Activated effector memory CD4-positive, alpha-beta T cell treated with anti-CD3 and anti-CD28 coated beads, Interleukin-2, amount 50 U/mL, for 16 hours (primary cell): ENCODE results near the gene SIRPD.
"Not testable (repeated sequence)": the region's sequence is repeated elsewhere in the genome, so short reads cannot be mapped to it uniquely, and the experiment has no call there.

Experiments
- DNase-seq: peaks from one replicate; pipeline ENCODE4 v3.0.0-alpha.2; 2020

The SIRPD gene

DNA sequence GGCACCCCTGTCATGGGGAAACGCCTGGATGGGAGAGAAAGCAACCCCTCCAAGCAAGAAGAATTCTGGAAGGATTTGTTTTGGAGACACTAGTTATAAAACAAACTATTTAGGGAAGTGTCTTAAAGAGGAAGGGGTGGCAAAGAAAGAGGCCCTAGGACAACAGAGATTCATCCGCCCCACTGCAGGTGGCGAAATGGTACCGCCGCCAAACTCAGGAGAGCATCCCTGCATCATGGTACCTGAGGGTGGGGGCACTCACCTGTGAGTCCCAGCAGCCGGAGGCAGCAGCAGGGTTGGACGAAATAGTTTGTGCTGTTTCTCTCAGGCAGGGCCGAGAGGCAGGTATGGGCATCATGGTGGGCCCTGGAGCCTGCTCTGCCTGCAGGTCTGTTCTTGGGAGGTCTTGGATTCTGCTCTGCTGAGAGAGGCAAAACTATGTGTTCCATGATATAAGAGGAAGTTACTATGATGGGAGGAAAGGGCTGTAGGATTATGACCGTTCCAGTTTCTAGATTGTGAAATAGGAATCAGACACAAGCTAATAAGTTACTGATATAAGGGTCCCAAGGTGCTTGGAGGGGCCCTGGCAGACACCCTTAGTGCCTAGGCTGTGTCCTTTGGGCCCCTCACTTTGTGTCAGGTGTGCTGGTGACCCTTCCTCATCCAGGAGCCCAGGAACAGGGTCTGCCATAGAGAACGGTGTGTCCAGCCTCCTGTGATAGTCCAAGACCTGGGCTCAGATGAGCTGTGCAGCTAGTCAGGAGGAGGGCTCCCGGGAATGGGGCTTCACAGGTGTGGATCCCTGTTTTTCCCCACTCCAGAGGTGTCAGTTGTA is 20.4 kb downstream of the SIRPD start:
- no peak for DNase-seq

DNA sequence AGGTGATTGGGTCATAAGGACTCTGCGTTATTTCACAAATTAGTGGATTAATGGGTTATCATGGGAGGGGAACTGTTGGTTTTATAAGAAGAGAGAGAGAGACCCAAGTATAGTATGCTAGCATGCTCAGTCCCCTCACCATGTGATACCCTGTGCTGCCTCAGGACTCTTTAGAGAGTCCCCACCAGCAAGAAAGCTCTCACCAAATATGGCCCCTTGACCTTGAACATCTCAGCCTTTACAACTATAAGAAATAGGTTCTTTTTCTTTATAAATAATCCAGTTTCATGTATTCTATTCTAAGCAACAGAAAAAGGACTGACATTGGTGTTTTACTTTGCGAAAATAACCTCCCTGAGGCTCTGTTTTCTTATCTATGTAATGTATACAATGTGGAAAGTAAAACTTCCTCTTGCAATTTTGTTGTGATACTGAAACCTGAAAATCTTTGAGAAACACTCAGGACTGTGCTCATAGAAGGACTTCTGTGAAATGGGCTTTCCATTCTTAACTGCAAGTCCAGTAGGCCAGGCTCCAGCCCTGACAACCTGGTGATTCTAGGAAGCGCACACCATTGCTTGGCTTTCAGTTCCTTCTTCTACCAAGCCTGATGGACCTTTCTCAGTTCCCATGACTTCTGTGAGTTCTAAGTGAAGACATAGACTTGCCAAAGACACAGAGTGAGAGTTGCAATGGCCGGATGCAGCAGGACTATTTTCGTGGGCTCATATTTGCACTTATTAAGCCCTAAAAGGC is 21.9 kb downstream of the SIRPD start:
- no peak for DNase-seq

DNA sequence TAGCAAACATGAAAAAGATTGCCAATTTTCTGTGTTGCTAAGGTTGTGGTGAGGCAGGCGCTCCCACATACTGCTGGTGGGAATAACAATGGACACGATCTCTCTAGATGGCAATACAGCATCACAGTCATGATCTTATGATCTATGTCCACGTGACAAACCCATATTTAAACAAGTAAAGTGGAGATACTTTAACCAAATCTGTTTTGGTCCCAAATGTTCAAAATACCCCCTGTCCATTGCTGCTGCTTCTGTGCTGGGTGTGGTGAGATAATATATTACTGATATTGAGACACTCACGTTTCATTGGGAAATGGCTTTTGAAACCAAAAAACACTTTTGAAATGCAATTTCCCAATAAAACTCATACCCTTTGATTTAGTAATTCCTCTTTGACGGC is 23.0 kb downstream of the SIRPD start:
- DNase-seq, result no peak

DNA sequence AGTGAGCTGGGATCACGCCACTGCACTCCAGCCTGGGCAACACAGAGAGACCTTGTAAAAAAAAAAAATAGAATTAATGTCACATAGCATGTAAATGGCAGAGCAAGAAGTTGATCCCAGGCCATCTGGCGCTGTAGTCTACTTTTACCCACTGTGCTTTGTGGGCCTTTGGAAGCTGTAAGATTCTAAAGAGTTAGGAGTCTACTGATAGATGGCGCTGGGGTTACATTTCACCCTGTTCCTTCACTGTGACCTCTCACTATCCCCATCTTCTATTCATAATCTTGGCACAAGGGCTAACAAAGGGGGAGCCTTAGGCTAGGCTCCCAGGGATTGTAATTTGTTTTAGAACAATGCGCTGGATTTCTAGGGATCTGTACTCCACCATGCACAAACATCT is 24.4 kb downstream of the SIRPD start:
- DNase-seq, result no peak

DNA sequence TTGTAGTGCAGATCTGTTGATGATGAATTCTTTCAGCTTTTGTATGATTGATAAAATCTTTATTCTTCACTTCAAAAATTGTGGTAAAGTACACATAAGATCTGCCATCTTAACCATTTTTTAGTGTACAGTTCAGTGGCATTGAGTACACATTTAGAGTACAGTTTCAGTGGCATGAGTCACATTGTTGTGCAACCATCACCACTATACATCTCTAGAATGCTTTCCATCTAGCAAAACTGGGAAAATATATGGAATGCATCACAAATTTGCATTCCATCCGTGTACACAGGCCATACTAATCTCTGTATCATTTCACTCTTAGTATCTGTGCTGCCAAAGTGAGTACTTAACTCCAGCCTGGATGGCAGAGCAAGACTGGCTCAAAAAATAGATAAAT is 28.7 kb downstream of the SIRPD start:
- no peak for DNase-seq

DNA sequence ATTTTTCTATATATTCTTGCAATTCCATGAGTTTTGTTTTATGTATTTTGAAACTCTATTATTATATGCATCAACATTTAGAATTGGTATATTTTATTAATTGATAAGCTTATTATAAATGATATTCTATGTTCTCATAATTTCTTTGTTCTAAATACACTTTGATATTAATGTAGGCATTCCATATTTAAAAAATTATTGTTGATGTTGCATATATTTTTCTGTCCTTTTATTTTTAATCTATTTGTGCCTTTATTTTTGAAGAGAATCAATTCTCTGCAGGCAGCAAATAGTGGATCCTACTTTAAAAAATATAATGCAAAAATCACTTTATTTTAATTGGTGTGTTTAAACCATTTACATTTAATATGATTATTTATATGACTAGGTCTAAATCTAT is 29.6 kb downstream of the SIRPD start:
- no peak for DNase-seq

DNA sequence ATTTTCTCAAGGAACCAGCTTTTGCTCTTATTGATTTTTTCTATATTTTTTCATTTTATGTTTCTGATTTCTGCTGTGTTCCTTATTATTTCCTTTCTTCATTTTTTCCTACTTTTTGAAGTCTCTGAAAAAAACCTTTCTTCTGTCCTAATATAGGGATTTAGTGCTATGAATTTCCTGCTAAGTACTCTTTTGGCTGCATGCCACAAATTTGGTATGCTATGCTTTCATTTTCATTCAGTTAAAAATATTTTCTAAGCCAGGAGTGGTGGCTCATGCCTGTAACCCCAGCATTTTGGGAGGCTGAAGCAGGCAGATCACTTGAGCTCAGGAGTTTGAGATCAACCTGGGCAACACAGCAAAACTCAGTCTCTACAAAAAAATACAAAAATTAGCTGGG is 30.6 kb downstream of the SIRPD start:
- no peak for DNase-seq

DNA sequence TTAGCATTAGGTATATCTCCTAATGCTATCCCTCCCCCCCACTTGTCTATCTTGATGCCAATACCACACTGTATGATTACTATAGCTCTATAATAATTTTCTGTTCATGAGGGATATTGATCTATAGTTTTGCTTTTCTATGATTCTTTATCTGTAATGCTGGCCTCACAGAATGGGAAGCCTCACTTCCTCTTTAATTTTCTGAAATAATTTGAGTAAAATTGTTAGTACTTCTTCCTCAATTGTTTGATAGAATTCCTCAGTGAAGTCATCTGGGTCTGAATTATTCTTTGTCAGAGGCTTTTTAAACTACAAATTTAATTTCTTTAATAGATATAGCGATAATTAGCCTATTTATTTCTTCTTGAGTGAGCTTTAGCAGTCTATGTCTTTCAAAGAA is 31.2 kb downstream of the SIRPD start:
- DNase-seq, result no peak

DNA sequence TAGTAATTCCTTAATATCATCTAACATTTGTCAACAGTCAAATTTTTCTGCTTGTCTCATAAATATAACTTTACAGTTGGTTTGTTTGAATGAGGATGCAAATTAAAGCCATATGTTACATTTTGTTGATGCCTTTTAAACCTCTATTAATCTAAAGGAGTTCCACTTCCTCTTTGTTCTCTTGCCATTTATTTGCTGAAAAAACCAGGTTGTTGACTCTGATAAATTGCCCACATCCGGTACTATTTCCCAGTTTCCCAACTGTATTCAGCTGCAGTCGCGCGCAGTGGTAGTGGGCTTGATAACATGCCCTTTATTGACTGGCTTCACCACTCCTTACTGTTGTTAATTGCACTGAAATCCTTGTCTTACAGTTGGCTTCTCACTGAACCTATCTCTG is 33.5 kb downstream of the SIRPD start:
- no peak for DNase-seq

DNA sequence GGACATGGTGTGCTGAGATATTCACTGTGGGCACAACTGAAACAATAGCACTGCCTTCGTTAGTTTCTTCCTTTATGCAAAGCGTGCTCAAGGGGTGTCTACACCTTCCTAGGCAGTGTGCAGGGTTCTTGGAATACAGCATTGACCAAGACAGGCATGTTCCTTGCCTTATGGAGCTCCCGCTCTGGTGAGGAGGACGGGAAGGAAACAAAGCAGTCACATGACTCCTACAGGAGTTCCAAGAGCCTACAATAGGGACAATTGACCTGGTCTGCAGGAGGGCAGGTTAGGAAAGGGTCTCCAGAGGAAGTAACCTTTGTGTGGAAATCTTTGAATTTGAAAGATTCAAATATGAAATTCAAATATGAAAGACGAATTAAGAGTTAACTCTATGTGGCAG is 40.5 kb downstream of the SIRPD start:
- no peak for DNase-seq

DNA sequence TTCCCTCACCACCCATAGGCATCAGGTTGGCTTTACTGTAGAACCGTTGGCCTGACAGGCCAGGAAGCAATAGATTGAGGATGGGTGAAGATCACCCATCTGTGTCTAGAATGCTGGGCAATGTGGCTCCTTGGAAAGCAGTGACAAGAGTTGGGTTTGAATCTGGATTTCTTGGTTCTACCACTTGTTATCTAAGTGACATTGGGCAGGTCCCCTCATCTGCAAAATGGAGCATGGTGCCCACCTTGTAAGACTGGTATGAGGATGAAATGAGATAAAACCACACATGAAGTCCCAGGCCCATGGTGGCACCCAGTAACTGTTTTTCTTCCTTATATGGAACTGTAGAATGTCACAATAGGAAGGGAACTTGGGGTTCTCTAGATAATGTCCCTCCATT is 43.7 kb downstream of the SIRPD start:
- no peak for DNase-seq

DNA sequence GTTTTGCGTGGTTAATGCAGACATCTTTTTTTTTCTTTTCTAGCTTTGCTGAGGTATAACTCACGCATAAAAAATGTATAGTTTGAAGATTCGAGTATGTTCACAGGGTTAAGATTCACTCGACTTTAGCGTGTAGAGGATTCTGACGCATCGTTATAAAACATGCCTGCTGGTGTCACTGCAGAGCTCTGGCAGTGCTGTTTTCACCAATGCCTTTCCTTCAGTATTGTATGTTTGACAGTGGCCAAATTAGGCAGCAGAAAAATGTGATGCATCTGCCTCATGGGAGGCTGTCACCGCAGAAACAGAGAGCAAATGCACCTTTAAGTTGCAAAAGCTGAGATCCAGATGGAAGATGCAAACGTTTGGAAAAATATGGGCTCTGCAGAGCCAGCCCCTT is 48.3 kb downstream of the SIRPD start:
- no peak for DNase-seq

DNA sequence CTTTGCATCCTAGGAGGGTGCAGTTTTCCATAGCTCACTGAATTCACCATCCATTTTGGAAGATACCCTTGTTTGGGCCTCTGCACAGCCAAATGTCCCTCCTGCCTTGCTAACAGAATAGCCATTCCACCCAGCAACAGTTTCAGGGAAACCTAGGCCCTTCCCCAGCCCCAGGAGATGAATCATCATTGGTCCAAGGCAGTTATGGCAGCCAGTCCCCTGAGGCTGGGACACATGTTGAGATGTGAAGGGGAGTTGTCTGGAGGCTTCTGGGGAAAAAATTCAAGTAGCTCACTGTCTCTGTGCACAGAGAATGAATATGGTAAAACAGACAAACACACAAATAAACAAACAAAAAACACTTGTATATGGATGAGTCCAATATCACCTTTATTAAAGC is 48.9 kb downstream of the SIRPD start:
- DNase-seq, result no peak

DNA sequence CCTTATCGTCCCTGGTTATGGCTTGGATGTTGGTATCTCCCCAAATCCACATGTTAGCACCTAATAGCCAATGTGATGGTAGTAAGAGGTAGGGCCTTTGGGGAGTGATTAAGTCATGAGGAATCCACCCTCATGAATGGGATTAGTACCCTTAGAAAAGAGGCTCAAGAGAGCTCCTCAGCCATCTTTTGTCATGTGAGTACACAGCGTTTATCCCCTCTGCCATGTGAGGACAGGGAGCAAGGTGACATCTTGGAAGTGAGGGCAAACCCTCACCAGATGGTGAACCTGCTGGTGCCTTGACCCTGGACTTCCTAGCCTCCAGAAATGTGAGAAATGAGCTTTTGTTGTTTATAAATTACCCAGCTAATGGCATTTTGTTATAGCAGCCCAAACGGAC is 50.2 kb downstream of the SIRPD start:
- DNase-seq, result no peak

DNA sequence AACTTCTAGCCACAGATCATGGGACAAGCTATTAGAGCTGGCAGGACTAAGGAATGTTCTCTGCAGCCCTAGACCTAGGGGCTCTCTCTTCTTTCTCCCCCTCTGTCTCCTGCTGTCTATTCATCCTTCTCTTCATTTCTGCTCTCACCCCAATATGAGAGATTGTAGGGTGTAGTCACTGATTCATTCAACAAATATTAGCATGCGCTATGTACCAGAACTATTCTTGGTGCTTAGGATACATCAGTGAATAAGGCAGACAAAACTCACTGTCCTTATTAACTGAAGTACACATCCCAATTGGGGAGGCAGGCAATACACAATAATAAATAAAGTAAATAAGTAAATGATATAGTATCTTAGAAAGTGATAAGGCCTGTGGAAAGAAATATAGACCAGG is 51.6 kb downstream of the SIRPD start:
- no peak for DNase-seq

DNA sequence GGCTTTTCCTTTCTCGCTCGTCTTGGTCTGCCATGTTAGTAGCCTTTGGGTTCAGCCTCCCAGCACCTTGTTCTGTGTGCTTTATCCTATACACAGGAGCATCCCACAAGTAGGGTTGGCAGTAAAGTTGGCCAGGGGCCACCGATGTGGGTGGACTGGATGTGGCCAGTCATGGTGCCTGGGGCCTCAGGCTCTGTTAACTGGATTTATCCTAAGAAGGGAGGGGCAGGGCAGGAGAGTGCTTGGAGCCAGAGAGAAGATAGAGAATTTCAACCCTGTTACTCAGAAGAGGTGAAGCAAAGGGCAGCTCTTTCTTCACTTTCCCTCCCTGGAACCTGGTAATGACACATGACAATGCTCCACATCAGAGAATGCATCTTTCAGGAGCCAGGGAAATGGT is 52.1 kb downstream of the SIRPD start:
- DNase-seq, result no peak

DNA sequence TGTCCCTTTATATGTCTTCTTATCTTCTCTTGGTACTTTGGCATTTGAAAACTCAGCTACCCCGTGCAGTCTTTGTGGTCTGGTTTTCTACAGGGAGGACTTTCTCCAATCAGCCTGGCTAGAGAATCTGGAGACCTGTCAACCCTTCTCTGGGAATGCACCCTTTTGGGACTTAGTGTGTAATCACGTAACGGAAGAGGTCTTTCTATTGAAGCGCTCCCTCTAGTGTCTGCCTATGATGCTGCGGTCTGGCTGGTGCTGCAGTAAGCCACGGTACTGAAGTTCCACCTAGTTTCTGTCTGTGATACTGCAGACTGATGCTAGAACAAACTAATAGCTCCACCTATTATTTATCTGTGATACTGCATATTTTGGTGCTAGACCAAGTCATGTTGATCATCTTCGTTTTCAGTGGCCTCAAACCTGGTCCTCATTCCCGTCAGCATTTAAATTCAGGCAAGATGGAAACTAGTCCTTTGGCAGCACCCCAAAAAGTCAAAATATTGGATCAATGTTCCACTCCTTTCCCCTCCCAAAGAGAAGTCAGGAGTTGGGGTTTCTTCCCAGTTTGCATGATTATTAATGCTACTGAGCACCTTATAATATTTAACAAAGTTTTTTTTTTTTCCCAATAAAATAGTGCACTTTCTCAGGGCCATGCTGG is 53.8 kb downstream of the SIRPD start:
- peak; percentile 89 for DNase-seq

DNA sequence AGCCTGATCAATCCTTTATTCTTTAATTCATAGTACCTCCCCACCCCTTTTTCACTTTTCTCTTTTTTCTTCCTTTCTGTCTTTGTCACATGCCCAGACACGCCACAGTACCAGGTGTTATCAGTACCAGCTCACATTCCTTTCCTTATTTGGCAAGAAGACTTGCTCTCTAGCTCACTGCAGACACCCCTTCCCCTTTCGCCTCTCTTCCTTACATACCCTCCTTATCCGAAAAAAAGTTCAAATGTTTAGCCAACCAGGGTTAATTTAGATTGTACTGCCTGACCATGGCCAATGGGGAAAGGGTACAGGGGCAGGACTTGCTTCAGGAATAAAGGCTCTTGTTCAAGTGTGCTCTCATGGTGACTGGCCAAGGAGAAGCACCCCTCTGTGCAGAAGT is 57.0 kb downstream of the SIRPD start:
- DNase-seq, result no peak

DNA sequence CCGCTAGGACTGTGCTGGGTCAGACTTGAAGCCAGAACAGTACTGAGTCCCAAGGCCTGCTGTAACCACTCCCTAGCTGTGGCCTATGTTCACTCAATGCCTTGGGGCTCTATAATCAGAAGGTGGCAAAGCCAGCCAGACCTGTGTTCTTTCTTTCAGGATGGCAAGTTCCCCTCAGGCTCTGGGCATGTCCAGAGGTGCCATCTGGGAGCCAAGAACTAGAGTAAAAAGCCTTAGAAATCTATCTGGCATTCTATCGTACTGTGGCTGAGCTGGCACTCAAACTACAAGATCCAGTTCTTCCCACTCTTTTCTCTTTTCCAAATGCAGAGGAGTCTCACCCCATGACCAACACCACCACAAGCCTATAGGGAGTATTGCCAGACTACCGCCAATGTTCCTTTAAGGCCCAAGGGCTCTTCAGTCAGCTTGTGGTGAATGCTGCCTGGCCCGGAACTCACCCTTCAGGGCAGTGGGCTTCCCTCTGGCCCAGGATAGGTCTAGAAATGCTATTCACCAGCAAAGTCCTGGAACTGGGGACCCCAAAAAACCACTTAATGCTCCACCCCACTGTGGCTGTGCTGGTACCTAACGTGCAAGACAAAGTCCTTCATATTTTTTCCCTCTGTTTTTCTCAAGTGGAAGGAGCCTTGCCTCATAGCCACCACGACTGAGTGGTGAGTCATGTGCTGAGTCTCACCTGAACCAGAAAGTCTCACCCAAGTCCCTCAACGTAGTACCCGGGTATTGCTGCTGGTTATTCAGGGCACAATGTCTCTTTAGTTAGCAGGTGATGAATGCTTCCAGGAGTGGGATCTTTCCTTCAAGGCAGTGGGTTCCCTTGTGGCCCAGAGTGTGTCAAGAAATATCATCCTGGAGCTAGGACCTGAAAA is 57.7 kb downstream of the SIRPD start:
- DNase-seq, result no peak

DNA sequence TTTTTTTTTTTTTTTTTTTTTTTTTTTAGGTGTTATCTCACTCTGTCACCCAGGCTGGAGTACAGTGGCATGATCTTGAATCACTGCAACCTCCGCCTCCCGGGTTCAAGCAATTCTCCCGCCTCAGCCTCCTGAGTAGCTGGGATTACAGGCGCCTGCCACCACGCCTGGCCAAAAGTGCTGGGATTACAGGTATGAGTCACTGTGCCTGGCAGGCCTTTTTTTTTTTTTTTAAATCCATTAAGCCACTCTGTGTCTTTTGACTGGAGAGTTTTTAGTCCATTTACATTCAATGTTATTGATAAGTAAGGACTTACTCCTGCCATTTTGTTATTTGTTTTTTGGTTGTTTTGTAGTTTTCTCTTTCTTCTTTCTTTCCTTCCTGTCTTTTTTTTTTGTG is 60.1 kb downstream of the SIRPD start:
- not testable (repeated sequence) for DNase-seq

DNA sequence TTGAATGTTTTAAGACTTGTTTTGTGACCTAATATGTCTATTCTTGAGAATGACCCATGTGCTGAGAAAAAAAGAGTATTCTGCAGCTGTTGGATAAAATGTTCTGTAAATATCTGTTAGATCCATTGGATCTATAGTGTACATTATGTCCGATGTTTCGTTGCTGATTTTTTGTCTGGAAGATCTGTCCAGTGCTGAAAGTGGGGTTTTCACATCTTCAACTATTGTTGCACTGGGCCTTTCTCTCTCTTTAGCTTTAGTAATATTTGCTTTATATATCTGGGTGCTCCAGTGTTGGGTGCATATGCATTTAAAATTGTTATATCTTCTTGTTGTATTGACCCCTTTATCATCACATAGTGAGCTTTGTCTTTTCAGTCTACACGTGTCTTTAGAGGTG is 60.6 kb downstream of the SIRPD start:
- no peak for DNase-seq

DNA sequence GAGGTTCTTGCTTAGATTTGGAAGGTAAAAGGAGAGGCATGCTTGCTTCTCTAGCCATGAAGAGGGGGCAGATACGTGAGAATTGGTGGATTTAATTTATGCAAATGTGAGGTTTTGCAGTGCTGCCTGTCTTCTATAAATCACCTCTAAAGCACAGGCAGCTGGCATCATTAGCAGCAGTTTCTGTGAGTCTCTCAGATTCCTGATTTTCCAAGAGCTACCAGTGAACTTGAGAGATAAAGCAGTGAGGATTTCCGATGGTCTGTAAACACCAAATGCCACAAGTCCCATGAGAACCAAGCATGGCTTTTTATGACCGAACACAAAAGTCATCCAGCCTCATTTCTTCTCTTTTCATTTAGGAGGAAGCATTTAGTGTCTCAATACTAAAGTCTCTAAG is 63.1 kb downstream of the SIRPD start:
- no peak for DNase-seq

DNA sequence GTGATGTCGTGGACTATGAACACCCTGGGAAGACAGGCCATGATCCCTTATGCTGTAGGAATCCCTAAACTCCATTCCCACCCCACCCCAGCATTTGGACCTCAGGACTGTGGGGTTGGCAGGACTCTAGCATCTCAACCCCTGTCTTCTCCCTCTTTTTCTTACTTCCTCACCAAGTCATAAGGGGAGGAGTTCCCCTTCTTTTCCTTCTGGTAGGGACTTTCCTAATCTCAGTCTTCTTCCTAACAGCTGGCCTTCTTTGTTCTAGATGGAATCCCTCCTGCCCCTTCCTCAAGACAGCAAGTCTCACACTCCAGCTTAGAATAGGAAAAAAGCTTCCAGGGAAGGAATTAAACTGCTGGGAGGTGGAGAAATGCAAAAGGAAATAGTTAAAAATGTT is 64.0 kb downstream of the SIRPD start:
- no peak for DNase-seq
